Mucosa of descending colon (tissue), 3 donors: ENCODE data around the gene MFGE8. TPM values are rescaled to one million over a fixed set of nuclear protein-coding genes. Genes with fewer than 3 reads are reported as not detected.

Experiments
- ATAC-seq: fragments of 200-7000 bp; cut with Tn5 transposase; one replicate; pipeline ENCODE4 v1.9.1; 2020; ENCODE audit warnings: mild to moderate bottlenecking, moderate library complexity
- DNase-seq, 3 donors: peaks; one replicate each; pipeline ENCODE4 v3.0.0-alpha.2; 2020
- H3K36me3 ChIP-seq: fragments of 200-600 bp; one replicate; pipeline ENCODE4 v1.8.0; 2021; ENCODE audit warnings: low read depth, mild to moderate bottlenecking
- H3K4me1 ChIP-seq: fragments of 200-600 bp; one replicate; pipeline ENCODE4 v1.8.0; 2021; ENCODE audit warnings: low read depth, mild to moderate bottlenecking
- H3K4me3 ChIP-seq: fragments of 200-600 bp; one replicate; pipeline ENCODE4 v1.8.0; 2021; ENCODE audit warnings: mild to moderate bottlenecking
- H3K9me3 ChIP-seq: fragments of 200-600 bp; one replicate; pipeline ENCODE4 v1.8.0; 2021; ENCODE audit warnings: mild to moderate bottlenecking
- CTCF ChIP-seq: fragments of 200-600 bp; IDR thresholded peaks from one replicate; pipeline ENCODE4 v1.8.0; 2022; ENCODE audit warnings: antibody characterized with exemption, mild to moderate bottlenecking
- intact Hi-C, 2 donors: fragments of 100-400 bp; cut with DNase I in 1 of 2; cut with micrococcal nuclease in 1 of 2; formaldehyde crosslinking; loops; one replicate each; pipeline versions ENCODE4 v1.11.0 to v1.11.1; 2022; cut with DNase I, micrococcal nuclease
- total RNA-seq, 3 donors: library from RNA; stranded (reverse); fragmentation: NEBNext Ultra II Directional in 2 of 3; extraction: Animal tissue kit (Norgen Biotek cat#: 25700) in 2 of 3; gene quantifications; one replicate each; pipeline versions ENCODE4 v1.2.1 to v1.2.4, GENCODE V29; 2021 to 2023
- donor health status: DM: no; HTN: no; CAD: no; lungs with moderate emphysema.
- donor health status: DM: no; HTN: no; CAD: no.
- donor health status: DM: no; HTN: yes; CAD: no.

Gene MFGE8
- total RNA-seq, 3 donors from 2014 or later, result 24.2 to 102 (median 66.7) TPM

GRCh38 chr15:88864861-88865497 lies 48.2 kb downstream of the MFGE8 start:
- intact Hi-C loops, result no loop called here
- TF ChIP-seq CTCF, result no peak
- DNase-seq (no peak), ATAC-seq (no peak)
- Histone ChIP-seq H3K4me3 (no peak overlapping the region), H3K36me3 (no peaks in the 10 kb centered on the region), H3K9me3 (no peaks in the 10 kb centered on the region), H3K4me1 (no peaks in the 10 kb centered on the region)

GRCh38 chr15:88863412-88863811 lies 49.8 kb downstream of the MFGE8 start:
- no peak for DNase-seq
- no peak for TF ChIP-seq CTCF
- Histone ChIP-seq H3K36me3 (no peaks in the 10 kb centered on the region), H3K4me1 (no peaks in the 10 kb centered on the region), H3K4me3 (no peak overlapping the region), H3K9me3 (no peaks in the 10 kb centered on the region)
- ATAC-seq, result no peak
- intact Hi-C loops, result no loop called here

- Histone ChIP-seq H3K4me3 (no peak overlapping the region), H3K9me3 (no peaks in the 10 kb centered on the region), H3K36me3 (no peaks in the 10 kb centered on the region), H3K4me1 (no peaks in the 10 kb centered on the region)
- intact Hi-C loops, result no loop called here
- ATAC-seq (no peak), DNase-seq (no peak)
- TF ChIP-seq CTCF, result no peak
These were observed 53.0 kb downstream of the MFGE8 start for GRCh38 chr15:88860212-88860611.

- no peak for DNase-seq
- Histone ChIP-seq H3K4me3 (no peak overlapping the region), H3K36me3 (no peaks in the 10 kb centered on the region), H3K4me1 (no peaks in the 10 kb centered on the region), H3K9me3 (no peaks in the 10 kb centered on the region)
- intact Hi-C loops, result no loop called here
- ATAC-seq, result no peak
- TF ChIP-seq CTCF, result no peak
These were observed 53.6 kb downstream of the MFGE8 start for GRCh38 chr15:88859550-88859949.

GRCh38 chr15:88858934-88859333 lies 54.2 kb downstream of the MFGE8 start:
- Histone ChIP-seq H3K9me3 (no peaks in the 10 kb centered on the region), H3K4me1 (no peaks in the 10 kb centered on the region), H3K4me3 (no peak overlapping the region), H3K36me3 (no peaks in the 10 kb centered on the region)
- intact Hi-C loops, result no loop called here
- ATAC-seq, result no peak
- TF ChIP-seq CTCF, result no peak
- no peak for DNase-seq

- DNase-seq (no peak), ATAC-seq (no peak)
- H3K9me3 ChIP-seq, result no peaks in the 10 kb centered on the region
These were observed 60.7 kb downstream of the MFGE8 start for GRCh38 chr15:88852476-88852875.

More at GRCh38 chr15:88852476-88852875, 60.7 kb downstream of the MFGE8 start:
- Histone ChIP-seq H3K4me1 (no peaks in the 10 kb centered on the region), H3K4me3 (no peak overlapping the region), H3K36me3 (no peaks in the 10 kb centered on the region)
- TF ChIP-seq CTCF, result no peak
- intact Hi-C loops, result no loop called here
